HG03457 (cell line): ENCODE measurements around the gene ARHGAP1.
"Not testable (repeated sequence)": the region's sequence is repeated elsewhere in the genome, so short reads cannot be mapped to it uniquely, and the experiment has no call there.

Experiments
- ATAC-seq: cut with Tn5 transposase; IDR thresholded peaks from one replicate; pipeline ENCODE4 v1.9.1; 2021; ENCODE audit warnings: moderate number of reproducible peaks; ENCODE audit not compliant: unreplicated experiment

The ARHGAP1 gene

GRCh38 chr11:46675288-46675851, 25.0 kb downstream of the ARHGAP1 start:
- ATAC-seq: no peak

- ATAC-seq: no peak
Observed at GRCh38 chr11:46674463-46675287, 25.7 kb downstream of the ARHGAP1 start.

GRCh38 chr11:46673713-46674462, 26.5 kb downstream of the ARHGAP1 start:
- ATAC-seq: no peak

- ATAC-seq: no peak
Observed at GRCh38 chr11:46672381-46672839, 28.0 kb downstream of the ARHGAP1 start.

GRCh38 chr11:46671958-46672315, 28.5 kb downstream of the ARHGAP1 start:
- no peak for ATAC-seq

- ATAC-seq: not testable (repeated sequence)
Observed at GRCh38 chr11:46670521-46670920, 29.9 kb downstream of the ARHGAP1 start.

GRCh38 chr11:46669711-46670139, 30.7 kb downstream of the ARHGAP1 start:
- ATAC-seq: no peak

- no peak for ATAC-seq
Observed at GRCh38 chr11:46668480-46669085, 31.8 kb downstream of the ARHGAP1 start.

GRCh38 chr11:46667043-46667481, 33.4 kb downstream of the ARHGAP1 start:
- ATAC-seq: no peak

GRCh38 chr11:46666516-46666915, 33.9 kb downstream of the ARHGAP1 start:
- ATAC-seq: no peak

- ATAC-seq: no peak
Observed at GRCh38 chr11:46665356-46665755, 35.1 kb downstream of the ARHGAP1 start.

GRCh38 chr11:46664612-46665011, 35.8 kb downstream of the ARHGAP1 start:
- no peak for ATAC-seq

- no peak for ATAC-seq
Observed at GRCh38 chr11:46663277-46663940, 37.0 kb downstream of the ARHGAP1 start.

GRCh38 chr11:46662366-46662765, 38.1 kb downstream of the ARHGAP1 start:
- no peak for ATAC-seq

GRCh38 chr11:46661836-46662235, 38.6 kb downstream of the ARHGAP1 start:
- no peak for ATAC-seq

GRCh38 chr11:46659908-46660307, 40.5 kb downstream of the ARHGAP1 start:
- ATAC-seq: no peak

GRCh38 chr11:46658259-46658658, 42.2 kb downstream of the ARHGAP1 start:
- no peak for ATAC-seq

- no peak for ATAC-seq
Observed at GRCh38 chr11:46657186-46657585, 43.2 kb downstream of the ARHGAP1 start.

GRCh38 chr11:46655631-46656030, 44.8 kb downstream of the ARHGAP1 start:
- ATAC-seq: no peak

- ATAC-seq: no peak
Observed at GRCh38 chr11:46649180-46649738, 51.2 kb downstream of the ARHGAP1 start.
